Activated naive CD4-positive, alpha-beta T cell treated with anti-CD3 and anti-CD28 coated beads, Interleukin-2, amount 50 U/mL, for 24 hours (primary cell): Measurements from ENCODE around the gene APOL4.
"Not testable (repeated sequence)": the region's sequence is repeated elsewhere in the genome, so short reads cannot be mapped to it uniquely, and the experiment has no call there.

ENCODE experiments used
- H3K27ac Mint-ChIP-seq: one replicate; pipeline ENCODE4 v1.8.0; 2021; ENCODE audit warnings: mild to moderate bottlenecking, mixed read lengths
- H3K27me3 Mint-ChIP-seq: one replicate; pipeline ENCODE4 v1.8.0; 2021; ENCODE audit warnings: mixed read lengths
- H3K36me3 Mint-ChIP-seq: one replicate; pipeline ENCODE4 v1.8.0; 2021; ENCODE audit warnings: mixed read lengths
- H3K4me1 Mint-ChIP-seq: one replicate; pipeline ENCODE4 v1.8.0; 2021; ENCODE audit warnings: mixed read lengths
- H3K4me3 Mint-ChIP-seq: one replicate; pipeline ENCODE4 v1.8.0; 2021; ENCODE audit warnings: mild to moderate bottlenecking, mixed read lengths
- H3K9me3 Mint-ChIP-seq: one replicate; pipeline ENCODE4 v1.8.0; 2021; ENCODE audit warnings: mixed read lengths

Gene APOL4

GRCh38 chr22:36203441-36203840, 1.8 kb upstream of the APOL4 start:
- not testable (repeated sequence) for H3K27me3 Mint-ChIP-seq, H3K36me3 Mint-ChIP-seq, H3K27ac Mint-ChIP-seq, H3K9me3 Mint-ChIP-seq, H3K4me1 Mint-ChIP-seq, H3K4me3 Mint-ChIP-seq

DNA sequence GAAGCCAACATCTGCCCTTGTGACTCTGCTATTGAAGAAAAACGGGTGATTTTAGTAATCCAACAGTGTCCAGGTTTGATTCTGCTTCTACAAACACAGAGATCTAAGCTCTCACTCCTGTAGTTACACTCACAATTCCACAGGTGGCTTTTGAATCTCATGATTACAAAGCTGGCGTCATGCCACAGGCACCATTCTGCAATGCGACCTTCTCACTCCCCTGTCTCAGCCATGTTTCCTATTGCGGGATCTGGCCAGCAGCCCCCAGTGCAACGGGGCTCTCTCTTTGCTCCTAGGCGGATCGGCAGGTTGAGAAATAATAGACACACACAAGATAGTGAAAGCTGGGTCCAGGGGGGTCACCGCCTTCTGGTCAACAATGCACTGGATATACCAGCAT, 1.3 kb upstream of the APOL4 start:
- not testable (repeated sequence) for H3K4me3 Mint-ChIP-seq, H3K36me3 Mint-ChIP-seq, H3K27ac Mint-ChIP-seq, H3K27me3 Mint-ChIP-seq, H3K9me3 Mint-ChIP-seq, H3K4me1 Mint-ChIP-seq

- H3K27me3 Mint-ChIP-seq, H3K4me3 Mint-ChIP-seq, H3K27ac Mint-ChIP-seq, H3K36me3 Mint-ChIP-seq, H3K9me3 Mint-ChIP-seq: not testable (repeated sequence)
- peaks cover 19% of the 10 kb centered on the region for H3K4me1 Mint-ChIP-seq
Observed at GRCh38 chr22:36201025-36201424, 584 bp downstream of the APOL4 start.

DNA sequence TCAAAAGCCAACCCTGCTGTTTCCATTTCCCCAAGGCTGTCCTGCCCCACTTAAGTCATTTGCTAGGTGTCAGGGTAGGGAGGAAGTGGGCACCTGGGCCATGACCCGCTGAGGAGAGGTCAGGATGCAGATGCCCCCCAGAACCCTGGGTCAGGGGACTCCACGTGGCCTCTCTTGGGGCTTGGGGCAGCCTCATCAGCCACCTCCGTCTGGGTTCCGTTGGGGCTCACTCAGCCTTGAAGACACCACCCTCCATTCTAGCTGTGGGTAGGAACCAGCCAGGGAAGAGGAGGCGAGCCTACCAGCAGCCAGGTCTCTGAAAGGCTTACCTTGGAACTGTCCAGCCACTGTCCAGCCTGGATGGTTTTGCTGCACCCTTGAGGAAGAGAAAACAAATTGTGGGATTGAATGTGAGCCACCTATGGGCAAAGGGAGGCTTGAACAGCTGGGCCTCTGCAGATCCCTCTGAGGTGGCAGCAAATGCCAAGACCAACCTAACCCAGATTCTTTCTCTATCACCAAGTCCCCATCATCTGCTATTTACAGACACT, 2.5 kb downstream of the APOL4 start:
- no peak overlapping the region for H3K4me3 Mint-ChIP-seq

GRCh38 chr22:36198536-36198935, 3.1 kb downstream of the APOL4 start:
- peaks cover 16% of the 10 kb centered on the region for H3K4me1 Mint-ChIP-seq
- no peak overlapping the region for H3K4me3 Mint-ChIP-seq
- peak overlapping the region; percentile 71 for H3K27ac Mint-ChIP-seq
- H3K36me3 Mint-ChIP-seq, result no peaks in the 10 kb centered on the region
- H3K27me3 Mint-ChIP-seq, result peaks cover 7% of the 10 kb centered on the region
- H3K9me3 Mint-ChIP-seq, result no peaks in the 10 kb centered on the region

More for the DNA sequence above, 2.5 kb downstream of the APOL4 start:
- no peaks in the 10 kb centered on the region for H3K36me3 Mint-ChIP-seq
- H3K27ac Mint-ChIP-seq, result no peak overlapping the region
- peaks cover 16% of the 10 kb centered on the region for H3K4me1 Mint-ChIP-seq
- H3K27me3 Mint-ChIP-seq, result peaks cover 7% of the 10 kb centered on the region
- no peaks in the 10 kb centered on the region for H3K9me3 Mint-ChIP-seq

GRCh38 chr22:36197514-36198146, 4.0 kb downstream of the APOL4 start:
- Mint-ChIP-seq H3K9me3 (no peaks in the 10 kb centered on the region), H3K4me1 (peaks cover 16% of the 10 kb centered on the region), H3K4me3 (no peak overlapping the region), H3K36me3 (no peaks in the 10 kb centered on the region), H3K27ac (no peak overlapping the region), H3K27me3 (peaks cover 5% of the 10 kb centered on the region)

- no peak overlapping the region for H3K27ac Mint-ChIP-seq
- H3K9me3 Mint-ChIP-seq, result no peaks in the 10 kb centered on the region
- peaks cover 16% of the 10 kb centered on the region for H3K4me1 Mint-ChIP-seq
- peaks cover 5% of the 10 kb centered on the region for H3K27me3 Mint-ChIP-seq
- H3K36me3 Mint-ChIP-seq, result no peaks in the 10 kb centered on the region
- no peak overlapping the region for H3K4me3 Mint-ChIP-seq
Observed at GRCh38 chr22:36197065-36197440, 4.6 kb downstream of the APOL4 start.

- Mint-ChIP-seq H3K4me3 (no peak overlapping the region), H3K4me1 (peaks cover 16% of the 10 kb centered on the region), H3K9me3 (no peaks in the 10 kb centered on the region)
Observed at GRCh38 chr22:36196254-36197064, 5.2 kb downstream of the APOL4 start.

GRCh38 chr22:36194971-36195370, 6.6 kb downstream of the APOL4 start:
- no peak overlapping the region for H3K4me3 Mint-ChIP-seq
- H3K36me3 Mint-ChIP-seq, result no peaks in the 10 kb centered on the region
- peaks cover 5% of the 10 kb centered on the region for H3K27me3 Mint-ChIP-seq
- no peaks in the 10 kb centered on the region for H3K9me3 Mint-ChIP-seq
- no peak overlapping the region for H3K27ac Mint-ChIP-seq
- H3K4me1 Mint-ChIP-seq, result peaks cover 16% of the 10 kb centered on the region

More at GRCh38 chr22:36196254-36197064, 5.2 kb downstream of the APOL4 start:
- H3K36me3 Mint-ChIP-seq, result no peaks in the 10 kb centered on the region
- H3K27me3 Mint-ChIP-seq, result peaks cover 5% of the 10 kb centered on the region
- no peak overlapping the region for H3K27ac Mint-ChIP-seq

GRCh38 chr22:36194385-36194784, 7.2 kb downstream of the APOL4 start:
- no peak overlapping the region for H3K27ac Mint-ChIP-seq
- peaks cover 5% of the 10 kb centered on the region for H3K27me3 Mint-ChIP-seq
- H3K4me1 Mint-ChIP-seq, result peaks cover 16% of the 10 kb centered on the region
- H3K36me3 Mint-ChIP-seq, result no peaks in the 10 kb centered on the region
- H3K9me3 Mint-ChIP-seq, result no peaks in the 10 kb centered on the region
- H3K4me3 Mint-ChIP-seq, result no peak overlapping the region

GRCh38 chr22:36193577-36193976, 8.0 kb downstream of the APOL4 start:
- Mint-ChIP-seq H3K4me1 (peaks cover 16% of the 10 kb centered on the region), H3K36me3 (no peaks in the 10 kb centered on the region), H3K27ac (no peak overlapping the region), H3K9me3 (no peaks in the 10 kb centered on the region), H3K27me3 (peaks cover 4% of the 10 kb centered on the region), H3K4me3 (no peak overlapping the region)

DNA sequence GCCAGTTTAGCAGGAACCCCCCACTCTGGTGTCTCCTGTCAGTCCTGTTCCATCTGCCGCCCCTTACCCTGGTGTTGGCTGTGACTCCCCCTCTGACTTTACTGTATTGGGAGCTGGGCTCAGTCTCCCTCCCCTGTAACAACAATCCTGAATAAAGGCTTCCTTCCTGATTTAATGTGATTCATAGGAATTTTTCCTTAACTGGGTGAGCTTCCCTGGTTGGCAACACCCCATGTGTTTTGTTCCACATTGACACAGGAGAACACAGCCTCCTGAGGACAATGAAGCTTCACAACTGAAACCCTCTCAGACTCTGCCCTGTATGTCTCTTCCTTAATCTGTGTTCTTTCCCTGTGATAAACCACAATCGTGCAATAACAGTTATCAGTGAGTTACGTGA, 8.4 kb downstream of the APOL4 start:
- Mint-ChIP-seq H3K27me3 (no peaks in the 10 kb centered on the region), H3K36me3 (no peaks in the 10 kb centered on the region), H3K27ac (no peak overlapping the region), H3K9me3 (no peaks in the 10 kb centered on the region), H3K4me1 (peaks cover 12% of the 10 kb centered on the region), H3K4me3 (no peak overlapping the region)

GRCh38 chr22:36192542-36192941, 9.1 kb downstream of the APOL4 start:
- Mint-ChIP-seq H3K27me3 (no peaks in the 10 kb centered on the region), H3K9me3 (no peaks in the 10 kb centered on the region), H3K4me1 (peaks cover 6% of the 10 kb centered on the region), H3K4me3 (no peak overlapping the region), H3K27ac (no peak overlapping the region), H3K36me3 (no peaks in the 10 kb centered on the region)

DNA sequence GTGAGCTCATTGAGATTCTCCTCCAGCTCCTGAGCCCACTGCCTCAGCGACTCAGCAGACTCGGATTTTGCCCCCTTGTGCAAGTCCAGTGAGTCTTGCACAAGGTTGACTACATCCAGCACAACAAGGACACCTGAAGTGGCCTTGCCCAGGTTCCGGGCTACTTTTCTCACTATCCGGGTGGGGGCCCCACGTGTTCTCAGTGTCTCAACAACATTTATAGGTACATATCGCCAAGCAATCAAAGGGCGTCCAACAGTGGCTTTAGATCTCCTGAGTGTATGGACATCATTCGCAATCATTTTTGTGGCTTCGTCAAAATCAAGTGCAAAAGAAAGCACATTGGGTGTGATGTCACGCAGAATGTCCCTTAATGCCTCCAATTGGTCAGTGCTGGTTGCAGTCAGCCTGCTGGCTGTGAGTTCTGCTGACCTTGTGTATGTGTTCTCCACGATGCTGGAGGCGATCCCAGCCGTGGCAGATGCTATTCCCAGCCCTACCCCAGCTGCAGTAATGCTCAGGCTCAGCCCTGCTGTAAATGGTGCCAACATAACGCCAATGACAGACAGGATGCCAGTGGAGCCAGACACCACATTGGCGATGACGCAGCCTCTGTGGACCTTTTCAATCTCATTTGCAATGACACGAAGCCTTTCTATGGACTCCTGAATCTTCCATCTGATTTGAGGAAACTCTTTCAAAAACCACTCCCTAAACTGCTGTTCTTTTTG, 10.3 kb downstream of the APOL4 start:
- Mint-ChIP-seq H3K36me3 (no peaks in the 10 kb centered on the region), H3K27ac (no peak overlapping the region), H3K9me3 (no peaks in the 10 kb centered on the region), H3K4me3 (no peak overlapping the region), H3K27me3 (no peaks in the 10 kb centered on the region), H3K4me1 (no peaks in the 10 kb centered on the region)

- not testable (repeated sequence) for H3K27me3 Mint-ChIP-seq, H3K4me1 Mint-ChIP-seq, H3K4me3 Mint-ChIP-seq, H3K27ac Mint-ChIP-seq, H3K9me3 Mint-ChIP-seq, H3K36me3 Mint-ChIP-seq
Observed at GRCh38 chr22:36187862-36188261, 13.7 kb downstream of the APOL4 start.
